Measurements from ENCODE around the gene SLC35A2. TPM values are rescaled to one million over a fixed set of nuclear protein-coding genes. Genes with fewer than 3 reads are reported as not detected.
A peak's percentile ranks its signal among the peaks of the same experiment; 100 is the strongest.

Gene SLC35A2
- total RNA-seq, 1 donor from 2014 or later: 22.6 TPM

- DNase-seq (no peak), ATAC-seq (no peak)
- Histone ChIP-seq H3K36me3 (no peaks in the 10 kb centered on the region), H3K4me3 (no peak overlapping the region), H3K4me1 (peaks cover 12% of the 10 kb centered on the region), H3K27ac (no peak overlapping the region), H3K27me3 (no peaks in the 10 kb centered on the region), H3K9me3 (no peaks in the 10 kb centered on the region)
- intact Hi-C loops (cut with DNase I): no loop called here
- no peak for TF ChIP-seq CTCF (IDR thresholded peaks at IDR 0.05)
Observed at GRCh38 chrX:48939524-48940228, 28.2 kb upstream of the SLC35A2 start.

- peaks cover 5% of the 10 kb centered on the region for H3K36me3 ChIP-seq
- no peak overlapping the region for H3K4me3 ChIP-seq
- DNase-seq (no peak), ATAC-seq (no peak)
- H3K27ac ChIP-seq: no peak overlapping the region
- no peak for TF ChIP-seq CTCF (IDR thresholded peaks at IDR 0.05)
- H3K27me3 ChIP-seq: no peaks in the 10 kb centered on the region
- peaks cover 12% of the 10 kb centered on the region for H3K4me1 ChIP-seq
- intact Hi-C loops (cut with DNase I): no loop called here
- H3K9me3 ChIP-seq: no peaks in the 10 kb centered on the region
Observed at GRCh38 chrX:48938721-48939425, 27.4 kb upstream of the SLC35A2 start.

- peak; percentile 20 for TF ChIP-seq CTCF (IDR thresholded peaks at IDR 0.05)
- H3K36me3 ChIP-seq: peaks cover 9% of the 10 kb centered on the region
- no peaks in the 10 kb centered on the region for H3K27me3 ChIP-seq
- H3K27ac ChIP-seq: peak overlapping the region; percentile 79
- ATAC-seq (peak; percentile 91), DNase-seq (peak; percentile 86)
- H3K9me3 ChIP-seq: no peaks in the 10 kb centered on the region
- H3K4me1 ChIP-seq: peaks cover 12% of the 10 kb centered on the region
- no peak overlapping the region for H3K4me3 ChIP-seq
- intact Hi-C loops (cut with DNase I): no loop called here
Observed at GRCh38 chrX:48937054-48937907, 25.8 kb upstream of the SLC35A2 start.

GRCh38 chrX:48936429-48937053, 25.1 kb upstream of the SLC35A2 start:
- Histone ChIP-seq H3K4me1 (peaks cover 12% of the 10 kb centered on the region), H3K9me3 (no peaks in the 10 kb centered on the region), H3K27me3 (no peaks in the 10 kb centered on the region), H3K27ac (peak overlapping the region; percentile 79), H3K4me3 (no peak overlapping the region), H3K36me3 (peaks cover 9% of the 10 kb centered on the region)
- ATAC-seq (no peak), DNase-seq (no peak)
- intact Hi-C loops (cut with DNase I): no loop called here
- TF ChIP-seq CTCF (IDR thresholded peaks at IDR 0.05): no peak

- DNase-seq (no peak), ATAC-seq (no peak)
- no peak overlapping the region for H3K4me3 ChIP-seq
- peaks cover 9% of the 10 kb centered on the region for H3K36me3 ChIP-seq
- peaks cover 4% of the 10 kb centered on the region for H3K4me1 ChIP-seq
- no peaks in the 10 kb centered on the region for H3K27me3 ChIP-seq
- H3K9me3 ChIP-seq: no peaks in the 10 kb centered on the region
- TF ChIP-seq CTCF (IDR thresholded peaks at IDR 0.05): no peak
- intact Hi-C loops (cut with DNase I): no loop called here
- H3K27ac ChIP-seq: no peak overlapping the region
Observed at GRCh38 chrX:48935301-48935670, 23.8 kb upstream of the SLC35A2 start.
